Measurements from ENCODE around the gene GPSM3. TPM values are rescaled to one million over a fixed set of nuclear protein-coding genes. Genes with fewer than 3 reads are reported as not detected.

The GPSM3 gene
- total and polyA plus RNA-seq, 2 donors (not counting 3 experiments of a cell fraction or from before 2014, with no cell fraction given), result 19.5 to 21.6 TPM

DNA sequence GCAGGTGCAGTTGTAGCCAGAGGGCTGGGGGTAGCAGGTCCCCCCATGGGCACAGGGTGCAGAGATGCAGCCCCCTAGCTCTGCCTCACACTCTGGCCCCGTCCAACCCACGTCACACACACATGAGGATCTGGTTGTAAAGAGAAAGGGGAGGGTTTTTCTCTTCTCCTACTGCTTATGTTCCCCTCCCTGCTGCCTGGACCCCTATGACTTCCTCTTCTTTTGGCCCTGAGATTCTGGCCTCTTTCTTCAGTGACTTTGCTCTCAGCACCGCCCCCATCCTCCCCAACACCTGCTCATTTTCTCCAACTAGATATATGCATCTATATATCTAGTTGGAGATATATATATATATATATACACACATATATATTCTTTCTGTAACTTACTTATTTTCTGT, 21.7 kb upstream of the GPSM3 start:
- ChIA-PET POLR2A (no interaction called here), CTCF (interaction anchor here (1.0 kb wide), 1 partner anchor 19 kb away, joined by 3 read pairs; no protein-coding TSS in a partner anchor)
- DNase-seq (ENCODE audit: low read depth, low spot score) (no peak), FAIRE-seq (no peak)
- Histone ChIP-seq H3K4me3 (replicated peaks in 1 of 3; ENCODE audit: insufficient read depth in 1 of 3, low read depth in 1 of 3, low read length in 3 of 3) (no peak overlapping the region), H3K9me1 (replicated peaks; ENCODE audit: control insufficient read depth, extremely low read depth, insufficient read depth, low read length) (no peaks in the 10 kb centered on the region), H3K36me3 (ENCODE audit: control insufficient read depth in 2 of 2, extremely low read depth in 1 of 2, insufficient read depth in 2 of 2, low read length in 2 of 2) (peaks cover 14 to 18% of the 10 kb centered on the region in 2 experiments), H3K4me1 (ENCODE audit: control insufficient read depth, extremely low read depth, insufficient read depth, low read length) (no peaks in the 10 kb centered on the region), H3K4me2 (ENCODE audit: insufficient read depth, low read length) (no peak overlapping the region), H2AFZ (ENCODE audit: low read depth, low read length) (no peak overlapping the region), H3K27ac (ENCODE audit: insufficient read depth, low read depth, low read length) (no peak overlapping the region), H3K79me2 (ENCODE audit: control insufficient read depth, insufficient read depth, low read length) (no peaks in the 10 kb centered on the region), H4K20me1 (replicated peaks; ENCODE audit: control insufficient read depth, extremely low read depth, insufficient read depth, low read length) (no peaks in the 10 kb centered on the region), H3K9me3 (replicated peaks; ENCODE audit: control insufficient read depth, insufficient read depth, low read length) (no peaks in the 10 kb centered on the region), H3K9ac (replicated peaks; ENCODE audit: extremely low read depth, insufficient read depth, low read length) (no peak overlapping the region), H3K27me3 (ENCODE audit: control insufficient read depth in 2 of 2, insufficient read depth in 2 of 2, low read length in 2 of 2) (no peaks in the 10 kb centered on the region)
- BruUV-seq (replicated peaks), result no TSS peak
- TF ChIP-seq JUN (IDR thresholded peaks at IDR 0.05; ENCODE audit: borderline replicate concordance, insufficient read depth, insufficient read length, low read depth), result no peak
- no peak for TF ChIP-seq MYC (IDR thresholded peaks at IDR 0.05; ENCODE audit: low read depth, low read length)
- no peak for TF ChIP-seq MAX (IDR thresholded peaks at IDR 0.05; ENCODE audit: insufficient read depth, insufficient read length)
- intact Hi-C loops (cut with micrococcal nuclease), result no loop called here
- dilution Hi-C loops (cut with MboI; ENCODE audit: extremely low pct_ligation_motif_present, low sequenced_read_pairs), result no loop called here

- dilution Hi-C loops (cut with MboI; ENCODE audit: extremely low pct_ligation_motif_present, low sequenced_read_pairs) (no loop called here), intact Hi-C loops (cut with micrococcal nuclease) (no loop called here)
- Histone ChIP-seq H2AFZ (ENCODE audit: low read depth, low read length) (no peak overlapping the region), H3K4me3 (replicated peaks in 1 of 3; ENCODE audit: insufficient read depth in 1 of 3, low read depth in 1 of 3, low read length in 3 of 3) (no peak overlapping the region), H3K9me3 (replicated peaks; ENCODE audit: control insufficient read depth, insufficient read depth, low read length) (no peaks in the 10 kb centered on the region), H3K36me3 (ENCODE audit: control insufficient read depth in 2 of 2, extremely low read depth in 1 of 2, insufficient read depth in 2 of 2, low read length in 2 of 2) (peaks cover 14 to 18% of the 10 kb centered on the region in 2 experiments), H3K27ac (ENCODE audit: insufficient read depth, low read depth, low read length) (no peak overlapping the region), H3K9ac (replicated peaks; ENCODE audit: extremely low read depth, insufficient read depth, low read length) (no peak overlapping the region), H4K20me1 (replicated peaks; ENCODE audit: control insufficient read depth, extremely low read depth, insufficient read depth, low read length) (no peaks in the 10 kb centered on the region), H3K4me2 (ENCODE audit: insufficient read depth, low read length) (no peak overlapping the region), H3K4me1 (ENCODE audit: control insufficient read depth, extremely low read depth, insufficient read depth, low read length) (no peaks in the 10 kb centered on the region), H3K9me1 (replicated peaks; ENCODE audit: control insufficient read depth, extremely low read depth, insufficient read depth, low read length) (no peaks in the 10 kb centered on the region), H3K79me2 (ENCODE audit: control insufficient read depth, insufficient read depth, low read length) (no peaks in the 10 kb centered on the region), H3K27me3 (ENCODE audit: control insufficient read depth in 2 of 2, insufficient read depth in 2 of 2, low read length in 2 of 2) (no peaks in the 10 kb centered on the region)
- DNase-seq (ENCODE audit: low read depth, low spot score) (no peak), FAIRE-seq (no peak)
- CTCF ChIA-PET, result interaction anchor here (1.0 kb wide), 1 partner anchor 18 kb away, joined by 3 read pairs; no protein-coding TSS in a partner anchor
- no peak for TF ChIP-seq FOS (IDR thresholded peaks at IDR 0.05; ENCODE audit: borderline replicate concordance, insufficient read depth, low read length)
- no peak for TF ChIP-seq POLR2AphosphoS5 (IDR thresholded peaks at IDR 0.05; ENCODE audit: insufficient read depth, low read depth, low read length)
- TF ChIP-seq GATA2 (IDR thresholded peaks at IDR 0.05; ENCODE audit: insufficient read depth, insufficient read length, low read depth, low read length), result no peak
- no peak for TF ChIP-seq JUN (IDR thresholded peaks at IDR 0.05; ENCODE audit: borderline replicate concordance, insufficient read depth, insufficient read length, low read depth)
- TF ChIP-seq MYC (IDR thresholded peaks at IDR 0.05; ENCODE audit: low read depth, low read length), result no peak
- no peak for TF ChIP-seq POLR2A (IDR thresholded peaks at IDR 0.05; ENCODE audit: low read depth, low read length)
- no peak for TF ChIP-seq CTCF (IDR thresholded peaks at IDR 0.05; ENCODE audit: extremely low read depth in 1 of 2, insufficient read depth in 1 of 2, low read depth in 1 of 2, low read length in 2 of 2)
- TF ChIP-seq MAX (IDR thresholded peaks at IDR 0.05; ENCODE audit: insufficient read depth, insufficient read length), result no peak
- no peak for TF ChIP-seq EZH2 (IDR thresholded peaks at IDR 0.05; ENCODE audit: borderline replicate concordance, low read depth, low read length, severe bottlenecking)
- BruUV-seq (replicated peaks), result no TSS peak
- POLR2A ChIA-PET, result no interaction called here
These were observed 21.2 kb upstream of the GPSM3 start for GRCh38 chr6:32213649-32214048.
